ENCODE measurements around the gene MOB1A. TPM values are rescaled to one million over a fixed set of nuclear protein-coding genes. Genes with fewer than 3 reads are reported as not detected.
A peak's percentile ranks its signal among the peaks of the same experiment; 100 is the strongest.

The MOB1A gene
- total RNA-seq, 1 experiment from 2014 or later, result 88.2 TPM

- TF ChIP-seq PRDM15 (CRISPR knock-in tag; IDR thresholded peaks at IDR 0.05) (no peak), NR2C2 (CRISPR knock-in tag; IDR thresholded peaks at IDR 0.05) (peak; percentile 66), ZNF512 (CRISPR knock-in tag; IDR thresholded peaks at IDR 0.05; ENCODE audit: borderline replicate concordance) (no peak), ATF6 (CRISPR knock-in tag; IDR thresholded peaks at IDR 0.05) (no peak), NFE2L1 (CRISPR knock-in tag; IDR thresholded peaks at IDR 0.05) (no peak), NFYB (CRISPR knock-in tag; conservative IDR thresholded peaks at IDR 0.05; ENCODE audit: low read depth) (no peak), IRF1 (CRISPR knock-in tag; IDR thresholded peaks at IDR 0.05) (no peak), AFF4 (CRISPR knock-in tag; IDR thresholded peaks at IDR 0.05; ENCODE audit: borderline replicate concordance) (no peak), ZNF317 (CRISPR knock-in tag; IDR thresholded peaks at IDR 0.05; ENCODE audit: borderline replicate concordance, low read depth) (peak; percentile 26; the same call in 1 of the 2 replicates), ZNF423 (CRISPR knock-in tag; IDR thresholded peaks at IDR 0.05) (no peak), JUN (CRISPR knock-in tag; IDR thresholded peaks at IDR 0.05) (peak; percentile 65; the same call in 1 of the 2 replicates), SMAD4 (CRISPR knock-in tag; IDR thresholded peaks at IDR 0.05) (no peak), MXD4 (CRISPR knock-in tag; IDR thresholded peaks at IDR 0.05; ENCODE audit: borderline replicate concordance) (no peak), ZNF281 (CRISPR knock-in tag; IDR thresholded peaks at IDR 0.05) (no peak), TCF7 (CRISPR knock-in tag; IDR thresholded peaks at IDR 0.05; ENCODE audit: low read depth) (0 out of 2 replicates have a peak, but pooled peaks have one; percentile 44), EMX1 (CRISPR knock-in tag; IDR thresholded peaks at IDR 0.05) (0 out of 2 replicates have a peak, but pooled peaks have one; percentile 19), STAT6 (CRISPR knock-in tag; conservative IDR thresholded peaks at IDR 0.05; ENCODE audit: low read depth) (no peak), TP53 (CRISPR knock-in tag; IDR thresholded peaks at IDR 0.05) (peak; percentile 51; the same call in 1 of the 2 replicates)
Measured at GRCh38 chr2:74147727-74148456, 30.8 kb downstream of the MOB1A start, which contains the start of gene BOLA3 (continued).
